ENCODE data around the gene LRRC45.

GRCh38 chr17:82060614-82061013 is 37.5 kb downstream of the LRRC45 start:
- TF ChIP-seq CTCF (optimal IDR thresholded peaks at IDR 0.05 in 1 of 3, IDR thresholded peaks at IDR 0.05 in 1 of 3, conservative IDR thresholded peaks at IDR 0.05 in 1 of 3; ENCODE audit: extremely low read depth in 1 of 3, insufficient read depth in 2 of 3, low read length in 3 of 3), result no peak
- no peak for TF ChIP-seq EZH2 (IDR thresholded peaks at IDR 0.05; ENCODE audit: low read length)
